H4 (cell line): ENCODE measurements around the gene AMPH. TPM values are rescaled to one million over a fixed set of nuclear protein-coding genes. Genes with fewer than 3 reads are reported as not detected.

Experiments
- DNase-seq: peaks from one replicate; pipeline ENCODE4 v3.0.0-alpha.2; 2015; ENCODE audit warnings: low spot score
- total RNA-seq: library from RNA; depleted of rRNA; stranded (reverse); fragments of >200 nt; shearing (Covaris generic); gene quantifications from 2 replicates; pipeline ENCODE4 v1.2.3, GENCODE V29; 2014; rRNA removed

Gene AMPH
- total RNA-seq, result 6.2 and 7.3 TPM in 2 replicates

GRCh38 chr7:38630720-38631673, at the start of gene AMPH:
Gene AMPH, minus strand, starts transcription at chr7:38631373. Its CDS starts 22 bp downstream, at chr7:38631351.
- DNase-seq, result peak; percentile 67

DNA sequence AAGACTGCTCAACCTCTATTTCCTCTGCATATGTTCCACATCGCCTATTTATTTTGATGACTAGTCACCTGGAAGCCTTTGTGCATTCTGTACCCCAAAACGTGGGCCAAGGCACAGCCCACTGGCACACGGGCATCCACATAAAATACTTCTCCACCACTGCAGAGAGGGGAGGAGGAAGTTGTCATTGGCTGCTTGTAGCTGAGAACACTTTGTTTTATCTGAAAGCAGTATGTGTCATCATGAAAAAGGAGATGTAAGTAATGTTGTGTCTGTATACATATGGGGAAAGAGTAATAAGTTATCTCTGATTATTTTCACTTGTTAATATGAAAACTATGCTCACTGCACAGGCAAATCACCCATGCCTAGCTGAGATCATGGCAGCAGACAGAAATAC, 48.2 kb upstream of the AMPH start:
- DNase-seq, result no peak

DNA sequence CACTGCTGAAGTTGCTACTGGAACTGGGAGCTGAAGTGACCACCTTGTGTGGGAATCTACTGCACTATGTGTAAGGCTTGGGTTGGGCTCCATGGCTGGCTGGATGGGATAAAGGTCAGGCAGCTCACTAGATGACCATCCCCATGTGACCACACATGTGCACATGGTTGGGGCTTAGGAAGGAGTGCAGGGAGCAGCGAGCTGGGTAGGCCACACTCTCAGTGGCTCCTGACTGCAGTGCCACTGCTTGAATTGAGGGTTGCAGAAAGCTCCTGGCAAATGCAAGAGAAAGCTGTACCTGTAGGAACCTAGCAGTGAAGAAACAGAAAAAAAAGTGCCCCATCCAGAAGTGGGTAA, 47.5 kb upstream of the AMPH start:
- DNase-seq, result no peak

- DNase-seq, result no peak
Observed at GRCh38 chr7:38677981-38678697, 47.0 kb upstream of the AMPH start.

GRCh38 chr7:38675494-38676106, 44.4 kb upstream of the AMPH start:
- DNase-seq, result no peak

DNA sequence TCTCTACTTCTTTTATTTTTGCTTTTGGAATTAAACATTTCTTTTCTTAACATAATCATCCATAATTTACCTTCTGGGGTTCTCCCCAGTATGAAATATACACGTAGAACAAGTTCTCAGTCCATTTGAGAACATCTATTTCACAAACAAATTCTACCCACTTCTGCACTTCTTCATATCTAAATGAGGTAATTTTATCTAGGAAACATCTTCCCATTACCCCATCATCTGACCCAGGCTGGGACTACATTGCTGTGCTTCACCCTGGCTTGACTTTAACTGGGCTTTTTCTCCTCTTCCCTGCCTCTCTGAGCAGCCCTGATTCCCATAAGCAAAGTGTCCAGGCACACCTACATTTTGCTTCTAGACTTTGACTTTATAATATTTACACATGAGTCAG, 43.3 kb upstream of the AMPH start:
- DNase-seq, result no peak

GRCh38 chr7:38673795-38674194, 42.6 kb upstream of the AMPH start:
- DNase-seq, result peak; percentile 92

GRCh38 chr7:38671911-38672905, 41.0 kb upstream of the AMPH start:
- DNase-seq, result no peak

DNA sequence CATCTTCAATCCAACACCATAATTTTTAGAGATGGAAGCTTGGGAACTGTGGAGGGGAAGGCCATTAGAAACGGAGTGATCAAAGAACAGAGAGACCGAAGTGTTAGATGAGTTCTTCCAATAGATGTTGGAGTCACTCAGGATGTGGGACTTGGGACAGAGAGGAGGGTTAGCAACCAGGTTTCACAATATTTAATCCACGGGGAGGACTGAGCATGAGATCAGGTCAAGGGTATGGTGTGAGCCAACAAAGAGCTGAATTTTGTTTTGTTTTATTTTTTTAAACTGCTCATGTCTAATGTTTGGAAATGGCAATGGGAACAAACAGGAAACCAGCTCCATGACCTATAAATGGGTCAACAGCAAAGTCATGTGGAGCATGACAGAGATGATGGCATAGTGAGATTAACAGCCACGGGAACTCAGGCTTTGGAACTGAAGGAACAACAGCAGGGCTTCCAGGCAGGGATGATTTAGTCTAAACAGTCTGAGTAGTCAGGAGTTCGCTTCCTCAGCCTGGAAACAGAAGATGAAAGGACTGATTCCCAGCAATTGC, 38.9 kb upstream of the AMPH start:
- peak; percentile 44 for DNase-seq

GRCh38 chr7:38664972-38665371, 33.8 kb upstream of the AMPH start:
- no peak for DNase-seq

DNA sequence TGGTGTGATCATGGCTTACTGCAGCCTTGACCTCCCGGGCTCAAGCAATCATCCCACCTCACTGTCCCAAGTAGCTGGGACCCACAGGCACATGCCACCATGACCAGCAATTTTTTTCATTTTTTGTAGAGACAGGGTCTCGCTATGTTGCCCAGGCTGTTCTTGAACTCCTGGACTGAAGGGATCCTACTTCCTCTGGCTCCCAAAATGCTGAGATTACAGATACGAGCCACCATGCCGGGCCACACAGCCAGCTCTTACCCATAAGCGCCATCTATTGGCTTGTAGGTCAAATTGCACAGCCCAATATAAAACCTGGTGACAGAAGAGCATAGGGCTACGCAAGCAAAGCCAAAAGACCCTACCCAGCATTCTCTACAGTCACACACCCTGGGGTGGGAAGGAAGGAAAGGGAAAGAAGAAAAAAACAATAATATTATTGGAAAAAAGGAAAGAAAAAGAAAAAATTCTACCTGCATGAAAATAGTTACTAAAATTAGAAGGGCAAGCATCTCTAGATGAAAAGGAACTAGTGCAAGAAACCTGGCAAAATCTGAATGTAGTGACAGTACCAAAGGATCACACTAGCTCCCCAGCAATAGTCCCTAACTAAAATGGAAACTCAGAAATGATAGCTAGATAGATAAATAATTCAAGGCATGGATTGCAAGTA, 29.4 kb upstream of the AMPH start:
- peak; percentile 85 for DNase-seq

DNA sequence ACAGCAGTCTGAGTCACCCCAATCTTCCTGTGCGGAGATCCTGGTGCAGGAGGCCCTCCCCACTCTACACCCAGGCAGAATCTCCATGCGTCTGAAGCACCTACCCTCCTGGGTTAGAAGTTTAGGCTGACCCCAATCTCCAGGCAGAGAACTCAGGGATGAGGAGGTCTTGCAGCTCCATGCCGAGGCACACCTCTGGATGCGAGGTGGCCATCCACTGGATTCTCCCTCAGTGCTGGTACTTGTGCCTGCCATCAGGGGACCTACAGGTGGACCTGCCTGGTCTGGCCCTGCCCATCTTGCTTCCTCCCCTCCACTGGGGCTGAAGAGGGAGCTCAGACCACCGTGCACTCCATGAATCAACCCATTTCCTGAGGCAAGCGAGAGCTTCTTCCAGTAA, 28.8 kb upstream of the AMPH start:
- DNase-seq, result no peak

DNA sequence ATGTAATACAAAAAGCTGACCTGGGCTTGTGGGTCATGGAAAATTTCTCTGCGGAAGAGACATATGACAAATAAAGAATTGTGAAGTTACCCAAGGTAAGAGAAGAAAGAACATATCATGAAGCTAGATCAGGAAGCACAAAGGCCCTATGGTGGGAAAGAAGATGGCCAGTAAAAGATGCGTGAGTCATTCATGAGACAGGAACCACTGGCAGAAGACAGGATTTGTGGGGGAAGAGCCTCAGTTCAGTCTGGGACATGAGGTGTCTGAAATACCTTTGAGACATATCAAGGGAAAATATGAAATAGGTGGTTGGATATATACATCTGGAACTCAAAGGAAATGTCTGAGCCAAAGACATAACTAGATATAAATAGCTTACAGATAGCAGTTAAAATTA, 27.7 kb upstream of the AMPH start:
- DNase-seq, result no peak

- no peak for DNase-seq
Observed at GRCh38 chr7:38656968-38657367, 25.8 kb upstream of the AMPH start.

- DNase-seq, result no peak
Observed at GRCh38 chr7:38655833-38656774, 24.9 kb upstream of the AMPH start.

DNA sequence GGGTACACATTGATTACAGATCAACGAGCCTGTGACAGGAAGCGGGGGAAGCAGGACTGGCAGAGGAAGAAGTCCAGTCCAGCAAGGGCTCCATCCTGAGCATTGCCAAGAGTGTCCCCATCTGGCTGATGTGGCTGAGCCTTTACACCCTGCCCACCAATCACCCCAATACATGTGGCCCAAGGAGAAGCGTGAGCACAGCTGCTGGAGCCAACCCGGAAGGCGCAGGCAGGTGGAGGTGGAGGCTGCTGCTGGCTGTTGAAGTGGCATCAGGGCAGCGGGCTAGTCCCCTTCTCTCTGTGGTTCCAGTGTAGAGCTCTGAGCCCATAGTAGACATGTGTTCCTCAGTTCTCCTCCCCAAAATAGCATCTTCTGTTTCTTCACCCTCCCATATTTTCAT, 6.8 kb upstream of the AMPH start:
- no peak for DNase-seq

DNA sequence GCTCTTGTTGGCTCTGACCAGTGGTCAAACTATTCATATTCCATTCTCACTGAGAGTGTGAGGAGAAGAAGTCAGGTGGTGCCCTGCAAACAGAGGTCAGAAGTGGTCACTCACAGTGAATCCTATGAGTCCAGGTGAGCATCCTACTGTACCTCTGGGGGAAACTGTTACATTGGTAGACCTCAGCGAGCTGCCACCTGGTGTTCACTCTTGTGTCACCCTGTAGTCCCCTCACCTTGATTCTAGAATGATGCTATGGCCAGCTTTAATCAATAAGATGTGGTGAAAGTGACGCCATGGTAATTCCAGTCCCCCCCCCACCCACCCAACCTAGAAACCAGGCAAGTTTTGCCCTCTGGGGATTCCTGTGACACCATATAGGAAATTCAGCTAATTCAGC, 1.2 kb upstream of the AMPH start:
- no peak for DNase-seq

- no peak for DNase-seq
Observed at GRCh38 chr7:38629651-38630510, 1.3 kb downstream of the AMPH start.
